Muscle of leg (tissue), 16 donors: ENCODE measurements around the gene FAM120A. TPM values are rescaled to one million over a fixed set of nuclear protein-coding genes. Genes with fewer than 3 reads are reported as not detected.
A peak's percentile ranks its signal among the peaks of the same experiment; 100 is the strongest.

Experiments used
- DNase-seq: peaks from one replicate; pipeline ENCODE4 v3.0.0; 2013
- H3K27ac ChIP-seq: one replicate; pipeline ENCODE4 v1.5.1; 2013; ENCODE audit warnings: mild to moderate bottlenecking, low read length, control low read depth
- H3K27me3 ChIP-seq: one replicate; pipeline ENCODE4 v1.6.1; 2013; ENCODE audit warnings: low read length; ENCODE audit not compliant: control insufficient read depth, insufficient read depth
- H3K36me3 ChIP-seq: one replicate; pipeline ENCODE4 v1.6.1; 2013; ENCODE audit warnings: low read length; ENCODE audit not compliant: control insufficient read depth, insufficient read depth
- H3K4me1 ChIP-seq: one replicate; pipeline ENCODE4 v1.6.1; 2013; ENCODE audit warnings: low read length; ENCODE audit not compliant: control insufficient read depth, insufficient read depth
- H3K4me3 ChIP-seq: one replicate; pipeline ENCODE4 v1.5.1; 2013; ENCODE audit warnings: low read length, control low read depth
- H3K9me3 ChIP-seq: replicated peaks from 2 replicates; pipeline ENCODE4 v1.6.1; 2013; ENCODE audit warnings: low read depth, low read length; ENCODE audit not compliant: control insufficient read depth
- WGBS: methylation state at CpG from one replicate; pipeline ENCODE4 v1.1.5; 2013; ENCODE audit warnings: missing lambda C conversion rate; ENCODE audit not compliant: insufficient coverage; 5-methylcytosine and 5-hydroxymethylcytosine counted together
- long read RNA-seq, 11 donors: transcript quantifications; one replicate each; lab custom pipeline, GENCODE V29; 2026
- polyA plus RNA-seq, 8 donors: library from polyadenylated mRNA; unstranded; fragments of 120-200 nt; gene quantifications; one replicate each; pipeline versions ENCODE4 v1.2.1 to v1.2.3, GENCODE V29; 2013; ENCODE audit warnings: inconsistent platforms in 1 of 8, low replicate concordance in 1 of 8; ENCODE audit not compliant: insufficient read length in 8 of 8, insufficient read depth in 1 of 8
- total RNA-seq: library from RNA; stranded (reverse); fragments of 120-200 nt; gene quantifications from one replicate; pipeline ENCODE4 v1.2.4, GENCODE V29; 2013

FAM120A gene, protein sequence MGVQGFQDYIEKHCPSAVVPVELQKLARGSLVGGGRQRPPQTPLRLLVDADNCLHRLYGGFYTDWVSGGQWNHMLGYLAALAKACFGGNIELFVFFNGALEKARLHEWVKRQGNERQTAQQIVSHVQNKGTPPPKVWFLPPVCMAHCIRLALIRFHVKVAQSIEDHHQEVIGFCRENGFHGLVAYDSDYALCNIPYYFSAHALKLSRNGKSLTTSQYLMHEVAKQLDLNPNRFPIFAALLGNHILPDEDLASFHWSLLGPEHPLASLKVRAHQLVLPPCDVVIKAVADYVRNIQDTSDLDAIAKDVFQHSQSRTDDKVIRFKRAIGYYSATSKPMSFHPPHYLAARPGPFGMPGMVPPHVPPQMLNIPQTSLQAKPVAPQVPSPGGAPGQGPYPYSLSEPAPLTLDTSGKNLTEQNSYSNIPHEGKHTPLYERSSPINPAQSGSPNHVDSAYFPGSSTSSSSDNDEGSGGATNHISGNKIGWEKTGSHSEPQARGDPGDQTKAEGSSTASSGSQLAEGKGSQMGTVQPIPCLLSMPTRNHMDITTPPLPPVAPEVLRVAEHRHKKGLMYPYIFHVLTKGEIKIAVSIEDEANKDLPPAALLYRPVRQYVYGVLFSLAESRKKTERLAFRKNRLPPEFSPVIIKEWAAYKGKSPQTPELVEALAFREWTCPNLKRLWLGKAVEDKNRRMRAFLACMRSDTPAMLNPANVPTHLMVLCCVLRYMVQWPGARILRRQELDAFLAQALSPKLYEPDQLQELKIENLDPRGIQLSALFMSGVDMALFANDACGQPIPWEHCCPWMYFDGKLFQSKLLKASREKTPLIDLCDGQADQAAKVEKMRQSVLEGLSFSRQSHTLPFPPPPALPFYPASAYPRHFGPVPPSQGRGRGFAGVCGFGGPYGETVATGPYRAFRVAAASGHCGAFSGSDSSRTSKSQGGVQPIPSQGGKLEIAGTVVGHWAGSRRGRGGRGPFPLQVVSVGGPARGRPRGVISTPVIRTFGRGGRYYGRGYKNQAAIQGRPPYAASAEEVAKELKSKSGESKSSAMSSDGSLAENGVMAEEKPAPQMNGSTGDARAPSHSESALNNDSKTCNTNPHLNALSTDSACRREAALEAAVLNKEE
- total RNA-seq: 47.8 TPM
- 10 to 100 TPM; 45.8 to 68.3 (median 61.4) TPM for polyA plus RNA-seq
- long read RNA-seq, donor 1, full-length matches to known transcripts: 1 of 10 reads
- long read RNA-seq, donor 1, partial matches to known transcripts: 9 of 10 reads
- long read RNA-seq, donor 1, other reads (novel, unspliced or antisense): 0 of 10 reads
- long read RNA-seq, donor 2: 0 reads
- long read RNA-seq, donor 3, full-length matches to known transcripts: 8 of 21 reads
- long read RNA-seq, donor 3, partial matches to known transcripts: 13 of 21 reads
- long read RNA-seq, donor 3, other reads (novel, unspliced or antisense): 0 of 21 reads
- long read RNA-seq, donor 4, partial matches to known transcripts: 5 of 5 reads
- long read RNA-seq, donor 4, other reads (novel, unspliced or antisense): 0 of 5 reads
- long read RNA-seq, donor 5, full-length matches to known transcripts: 4 of 73 reads
- long read RNA-seq, donor 5, partial matches to known transcripts: 31 of 73 reads
- long read RNA-seq, donor 5, other reads (novel, unspliced or antisense): 38 of 73 reads
- long read RNA-seq, donor 6, full-length matches to known transcripts: 7 of 27 reads
- long read RNA-seq, donor 6, partial matches to known transcripts: 20 of 27 reads
- long read RNA-seq, donor 6, other reads (novel, unspliced or antisense): 0 of 27 reads
- long read RNA-seq, donor 7, partial matches to known transcripts: 5 of 6 reads
- long read RNA-seq, donor 7, other reads (novel, unspliced or antisense): 0 of 6 reads
- long read RNA-seq, donor 8, full-length matches to known transcripts: 2 of 2 reads
- long read RNA-seq, donor 8, partial matches to known transcripts: 0 of 2 reads
- long read RNA-seq, donor 8, other reads (novel, unspliced or antisense): 0 of 2 reads
- long read RNA-seq, donor 9, full-length matches to known transcripts: 4 of 10 reads
- long read RNA-seq, donor 9, partial matches to known transcripts: 6 of 10 reads
- long read RNA-seq, donor 9, other reads (novel, unspliced or antisense): 0 of 10 reads
- long read RNA-seq, donor 10, full-length matches to known transcripts: 2 of 12 reads
- long read RNA-seq, donor 10, partial matches to known transcripts: 10 of 12 reads
- long read RNA-seq, donor 10, other reads (novel, unspliced or antisense): 0 of 12 reads
- long read RNA-seq, donor 11, full-length matches to known transcripts: 5 of 56 reads
- long read RNA-seq, donor 11, partial matches to known transcripts: 51 of 56 reads
- long read RNA-seq, donor 11, other reads (novel, unspliced or antisense): 0 of 56 reads

DNA sequence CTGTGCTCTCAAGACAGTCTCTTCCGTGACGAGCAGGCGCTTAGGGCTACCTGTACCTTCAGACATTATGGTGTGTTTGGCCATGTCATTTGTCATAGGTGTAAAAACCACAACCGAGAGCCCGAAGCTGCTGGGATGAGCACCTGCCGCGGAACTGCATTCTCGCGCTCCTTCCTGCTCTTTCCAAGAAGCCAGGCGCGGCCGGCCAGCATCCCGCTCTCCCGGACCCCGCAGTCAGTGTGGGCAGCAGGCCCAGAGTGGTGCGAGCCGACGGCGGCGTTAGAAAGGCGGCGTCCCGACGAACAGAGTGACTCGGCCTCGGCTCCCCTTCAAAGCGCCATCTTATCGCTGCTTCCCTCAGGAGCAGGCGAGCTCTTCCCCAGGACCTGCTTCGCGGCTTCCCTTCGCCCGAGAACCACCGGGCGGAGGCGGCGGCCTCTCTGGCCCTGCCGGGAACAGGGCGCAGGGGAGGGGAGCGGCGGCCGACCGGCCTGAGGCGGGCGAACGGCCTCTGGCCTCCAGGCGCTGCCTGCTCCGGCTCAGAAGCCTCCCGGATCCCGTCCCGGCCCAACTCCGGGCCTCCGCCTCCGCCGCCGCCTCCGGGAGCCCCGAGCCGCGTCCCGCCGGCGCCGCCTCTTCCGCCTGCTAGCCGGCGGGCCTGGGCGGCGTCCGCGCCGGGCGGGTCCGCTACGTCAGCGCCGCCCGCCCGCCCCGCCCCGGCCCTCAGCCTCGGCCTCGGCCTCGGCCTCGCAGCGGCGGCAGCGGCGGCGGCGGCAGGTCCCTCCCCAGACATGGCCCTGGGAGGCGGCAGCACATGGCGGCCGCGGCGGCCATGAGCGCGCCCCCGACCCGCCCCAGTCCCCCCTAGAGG lies at the start of gene FAM120A:
FAM120A (plus strand) TSS at position 741 of the 871 bp plus-strand sequence. CDS start 231 bp downstream, outside the sequence.
- peak; percentile 93 for DNase-seq
- Histone ChIP-seq H3K4me3 (peak within 1 kb of the TSS; percentile 91), H3K9me3 (no peaks in the 10 kb centered on the region), H3K4me1 (peaks cover 13% of the 10 kb centered on the region), H3K36me3 (peaks cover 18% of the 10 kb centered on the region), H3K27ac (peak within 1 kb of the TSS; percentile 97), H3K27me3 (no peaks in the 10 kb centered on the region)
- WGBS: under 1% methylated on average over 89 of the region's 100 CpGs

DNA sequence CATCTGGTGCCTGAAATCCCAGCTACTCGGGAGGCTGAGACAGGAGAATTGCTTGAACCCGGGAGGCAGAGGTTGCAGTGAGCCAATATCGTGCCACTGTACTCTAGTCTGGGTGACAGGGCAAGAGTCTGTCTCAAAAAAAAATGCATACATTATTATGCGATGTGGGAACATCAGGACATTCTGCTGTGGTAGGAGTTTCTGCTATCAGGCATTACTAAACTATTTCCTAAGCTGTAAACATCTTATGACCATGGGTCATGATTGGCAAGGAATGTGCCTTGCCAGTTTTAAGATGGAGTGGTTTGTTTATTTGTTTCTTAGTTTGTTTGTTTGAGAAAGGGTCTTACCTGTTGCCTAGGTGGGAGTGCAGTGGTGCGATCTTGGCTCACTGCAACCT lies 45.1 kb upstream of the FAM120A start:
- no peak overlapping the region for H3K27ac ChIP-seq
- WGBS: 100% methylated on average over 1 of the region's 5 CpGs
- H3K27me3 ChIP-seq: no peaks in the 10 kb centered on the region
- no peaks in the 10 kb centered on the region for H3K4me1 ChIP-seq
- no peak overlapping the region for H3K4me3 ChIP-seq
- H3K9me3 ChIP-seq: no peaks in the 10 kb centered on the region
- DNase-seq: no peak
- H3K36me3 ChIP-seq: no peaks in the 10 kb centered on the region

DNA sequence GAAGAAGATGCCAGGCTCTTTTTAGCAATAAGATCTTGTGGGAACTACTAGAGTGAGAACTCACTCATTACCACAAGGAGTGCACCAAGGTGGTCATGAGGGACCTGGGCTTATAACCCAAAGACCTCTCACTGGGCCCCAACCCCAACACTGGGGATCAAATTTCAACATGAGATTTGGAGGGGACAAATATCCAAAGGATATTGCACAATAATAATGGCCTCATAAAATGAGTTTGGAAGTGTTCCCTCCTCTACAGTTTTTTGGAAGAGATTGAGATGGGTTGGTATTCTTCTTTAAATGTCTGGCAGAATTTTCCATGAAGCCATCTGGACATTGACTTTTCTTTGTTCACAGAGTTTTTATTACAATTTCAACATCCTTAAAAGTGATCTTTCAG lies 38.0 kb upstream of the FAM120A start:
- Histone ChIP-seq H3K4me1 (no peaks in the 10 kb centered on the region), H3K9me3 (peaks cover 14% of the 10 kb centered on the region), H3K27ac (no peak overlapping the region), H3K4me3 (no peak overlapping the region), H3K27me3 (no peaks in the 10 kb centered on the region), H3K36me3 (no peaks in the 10 kb centered on the region)
- DNase-seq: no peak

DNA sequence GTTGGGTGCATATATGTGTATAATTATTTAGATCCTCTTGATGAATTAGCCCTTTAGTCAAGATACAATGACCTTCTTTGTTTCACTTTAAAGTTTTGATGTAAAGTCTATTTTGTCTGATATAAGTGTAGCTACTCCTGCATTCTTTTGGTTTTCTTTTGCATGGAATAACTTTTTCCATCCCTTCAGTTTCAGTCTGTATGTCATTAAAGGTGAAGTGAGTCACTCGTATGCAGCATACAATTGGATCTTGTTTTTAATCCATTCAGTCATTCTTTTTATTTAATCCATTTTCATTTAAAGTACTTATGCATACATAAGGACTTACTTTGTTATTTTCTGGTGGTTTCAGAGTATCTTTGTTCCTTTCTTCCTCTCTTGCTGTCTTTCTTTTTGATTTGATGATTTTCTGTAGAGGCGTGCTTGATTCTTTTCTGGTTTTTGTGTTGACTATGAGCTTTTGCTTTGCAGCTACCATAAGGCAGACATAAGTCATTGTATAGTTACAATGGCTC lies 36.3 kb upstream of the FAM120A start:
- no peaks in the 10 kb centered on the region for H3K27me3 ChIP-seq
- H3K9me3 ChIP-seq: peaks cover 17% of the 10 kb centered on the region
- H3K27ac ChIP-seq: no peak overlapping the region
- no peaks in the 10 kb centered on the region for H3K36me3 ChIP-seq
- no peak for DNase-seq
- no peak overlapping the region for H3K4me3 ChIP-seq
- WGBS: no CpG with 5 or more reads among the region's 2 CpGs
- H3K4me1 ChIP-seq: no peaks in the 10 kb centered on the region

DNA sequence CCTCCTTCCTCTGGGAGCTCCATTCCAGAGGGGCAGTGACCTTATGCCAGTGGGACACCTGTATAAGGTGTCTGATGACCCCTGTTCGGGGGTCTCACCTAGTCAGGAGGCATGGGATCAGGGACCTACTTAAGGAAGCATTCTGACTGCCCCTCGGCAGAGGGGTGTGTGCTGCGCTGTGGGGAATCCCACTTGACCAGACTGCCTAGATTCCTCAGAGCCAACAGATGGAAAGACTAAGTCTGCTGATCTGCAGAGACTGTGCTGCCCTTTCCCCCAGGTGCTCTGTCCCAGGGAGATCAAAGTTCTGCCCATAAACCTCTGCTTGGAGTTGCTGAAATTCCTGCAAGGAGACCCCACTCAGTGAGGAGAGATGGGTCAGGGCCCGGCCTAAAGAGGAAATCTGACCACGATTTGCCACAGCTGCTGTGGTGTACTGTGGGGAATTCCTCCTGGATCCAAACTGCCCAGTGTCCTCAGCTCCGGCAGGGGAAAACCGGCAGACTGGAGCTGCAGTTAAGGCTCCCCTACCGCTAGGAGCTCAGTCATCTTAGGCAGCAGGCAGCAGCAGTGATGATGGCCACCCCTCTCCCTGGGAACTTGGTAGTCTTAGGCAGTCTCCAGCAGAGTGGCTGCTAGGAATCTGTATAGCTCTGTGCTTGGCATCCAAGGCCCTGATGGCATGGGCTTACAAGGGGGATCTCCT lies 34.8 kb upstream of the FAM120A start:
- H3K4me3 ChIP-seq: no peak overlapping the region
- no peak for DNase-seq
- 86% methylated on average over 8 of the region's 8 CpGs for WGBS
- H3K4me1 ChIP-seq: no peaks in the 10 kb centered on the region
- H3K27me3 ChIP-seq: no peaks in the 10 kb centered on the region
- no peak overlapping the region for H3K27ac ChIP-seq
- H3K36me3 ChIP-seq: no peaks in the 10 kb centered on the region
- H3K9me3 ChIP-seq: peaks cover 17% of the 10 kb centered on the region

DNA sequence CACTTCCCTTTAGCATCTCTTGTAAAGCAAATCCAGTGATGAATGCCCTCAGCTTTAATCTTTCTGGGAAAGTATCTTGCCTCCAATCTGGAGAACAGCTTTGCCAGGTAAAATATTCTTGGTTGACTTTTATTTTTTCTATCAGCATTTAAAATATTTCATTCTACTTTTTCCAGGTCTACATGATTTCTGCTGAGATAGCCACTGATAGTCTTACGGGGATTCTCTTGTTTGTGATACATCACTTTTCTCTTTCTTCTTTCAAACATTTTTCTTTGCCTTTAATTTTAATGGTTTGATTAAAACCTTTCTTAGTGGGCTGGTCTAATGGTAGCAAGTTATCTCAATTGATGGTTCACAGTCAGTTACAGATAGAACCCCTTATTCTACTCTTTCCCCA lies 33.9 kb upstream of the FAM120A start:
- no peak for DNase-seq
- no CpG with 5 or more reads among the region's 1 CpG for WGBS
- no peaks in the 10 kb centered on the region for H3K4me1 ChIP-seq
- peaks cover 17% of the 10 kb centered on the region for H3K9me3 ChIP-seq
- no peaks in the 10 kb centered on the region for H3K27me3 ChIP-seq
- H3K27ac ChIP-seq: no peak overlapping the region
- no peak overlapping the region for H3K4me3 ChIP-seq
- H3K36me3 ChIP-seq: no peaks in the 10 kb centered on the region

DNA sequence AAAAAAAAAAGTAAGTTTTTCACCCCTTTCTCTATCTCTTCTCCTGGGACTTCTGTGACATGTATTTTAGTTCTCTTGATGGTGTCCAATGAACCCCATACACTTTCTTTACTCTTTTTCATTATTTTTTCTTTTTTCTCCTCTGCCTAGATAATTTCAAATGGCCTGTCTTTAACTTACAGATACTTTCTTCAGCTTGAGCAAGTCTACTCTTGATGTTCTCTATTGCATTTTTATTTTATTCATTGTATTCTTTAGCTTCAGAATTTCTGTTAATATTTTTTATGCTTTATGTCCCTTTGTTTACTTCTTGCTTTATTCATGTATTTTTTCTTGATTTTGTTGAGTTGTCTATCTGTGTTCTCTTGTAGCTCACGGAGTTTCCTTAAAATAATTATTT lies 32.5 kb upstream of the FAM120A start:
- H3K36me3 ChIP-seq: no peaks in the 10 kb centered on the region
- DNase-seq: no peak
- H3K27me3 ChIP-seq: no peaks in the 10 kb centered on the region
- no peak overlapping the region for H3K4me3 ChIP-seq
- no peak overlapping the region for H3K27ac ChIP-seq
- H3K4me1 ChIP-seq: no peaks in the 10 kb centered on the region
- H3K9me3 ChIP-seq: peaks cover 17% of the 10 kb centered on the region
- WGBS: no CpG with 5 or more reads among the region's 1 CpG
